ENCODE measurements around the gene GFI1B. TPM values are rescaled to one million over a fixed set of nuclear protein-coding genes. Genes with fewer than 3 reads are reported as not detected.
"Not testable (repeated sequence)": the region's sequence is repeated elsewhere in the genome, so short reads cannot be mapped to it uniquely, and the experiment has no call there.

The GFI1B gene
- total RNA-seq, 1 experiment from 2014 or later, result not detected

GRCh38 chr9:132996526-132996925 is 18.0 kb downstream of the GFI1B start:
- H3K4me1 ChIP-seq (replicated peaks; ENCODE audit: insufficient read depth), result no peaks in the 10 kb centered on the region
- no peak overlapping the region for H3K4me3 ChIP-seq
- intact Hi-C loops (cut with micrococcal nuclease; ENCODE audit: unreplicated experiment), result no loop called here
- no peaks in the 10 kb centered on the region for H3K9me2 ChIP-seq (ENCODE audit: insufficient read depth)
- CTCF ChIA-PET, result no interaction called here
- DNase-seq, result no peak
- TF ChIP-seq CTCF (conservative IDR thresholded peaks at IDR 0.05), result no peak
- no peak overlapping the region for H2AFZ ChIP-seq
- H3K4me2 ChIP-seq, result no peak overlapping the region
- POLR2A ChIA-PET (ENCODE audit: unreplicated experiment), result no interaction called here
- no peaks in the 10 kb centered on the region for H4K20me1 ChIP-seq (ENCODE audit: insufficient read depth)
- no peaks in the 10 kb centered on the region for H3K36me3 ChIP-seq (ENCODE audit: low read depth)
- no TSS peak for BruUV-seq (replicated peaks)
- no peaks in the 10 kb centered on the region for H3K9me3 ChIP-seq (ENCODE audit: insufficient read depth, low read depth)
- H3K79me2 ChIP-seq (ENCODE audit: low read depth), result no peaks in the 10 kb centered on the region
- H3F3A ChIP-seq (ENCODE audit: insufficient read depth, low read depth), result no peaks in the 10 kb centered on the region
- H3K27me3 ChIP-seq (ENCODE audit: insufficient read depth, low read depth), result peaks cover 94% of the 10 kb centered on the region
- H3K27ac ChIP-seq, result no peak overlapping the region

GRCh38 chr9:132997591-132997990 is 19.1 kb downstream of the GFI1B start:
- Histone ChIP-seq H3K27me3 (ENCODE audit: insufficient read depth, low read depth) (peaks cover 94% of the 10 kb centered on the region), H3K36me3 (ENCODE audit: low read depth) (no peaks in the 10 kb centered on the region), H2AFZ (no peak overlapping the region), H4K20me1 (ENCODE audit: insufficient read depth) (no peaks in the 10 kb centered on the region), H3K4me2 (no peak overlapping the region), H3F3A (ENCODE audit: insufficient read depth, low read depth) (no peaks in the 10 kb centered on the region), H3K27ac (no peak overlapping the region), H3K4me3 (no peak overlapping the region), H3K4me1 (replicated peaks; ENCODE audit: insufficient read depth) (no peaks in the 10 kb centered on the region), H3K9me2 (ENCODE audit: insufficient read depth) (no peaks in the 10 kb centered on the region), H3K9me3 (ENCODE audit: insufficient read depth, low read depth) (no peaks in the 10 kb centered on the region), H3K79me2 (ENCODE audit: low read depth) (no peaks in the 10 kb centered on the region)
- TF ChIP-seq CTCF (conservative IDR thresholded peaks at IDR 0.05) (no peak), EZH2 (IDR thresholded peaks at IDR 0.05; ENCODE audit: low read depth) (no peak)
- POLR2A ChIA-PET (ENCODE audit: unreplicated experiment), result no interaction called here
- BruUV-seq (replicated peaks), result no TSS peak
- CTCF ChIA-PET, result interaction anchor here (0.6 kb wide), 1 partner anchor 332 kb away, joined by 3 read pairs; no protein-coding TSS in a partner anchor
- DNase-seq, result no peak
- intact Hi-C loops (cut with micrococcal nuclease; ENCODE audit: unreplicated experiment), result no loop called here

- H3K36me3 ChIP-seq (ENCODE audit: low read depth); BruUV-seq (replicated peaks); POLR2A ChIA-PET (ENCODE audit: unreplicated experiment); H3K27ac ChIP-seq; H3K4me1 ChIP-seq (replicated peaks; ENCODE audit: insufficient read depth); H3F3A ChIP-seq (ENCODE audit: insufficient read depth, low read depth); H3K9me2 ChIP-seq (ENCODE audit: insufficient read depth); H4K20me1 ChIP-seq (ENCODE audit: insufficient read depth); H3K4me2 ChIP-seq; H3K9me3 ChIP-seq (ENCODE audit: insufficient read depth, low read depth); intact Hi-C loops (cut with micrococcal nuclease; ENCODE audit: unreplicated experiment); H2AFZ ChIP-seq; H3K4me3 ChIP-seq; H3K79me2 ChIP-seq (ENCODE audit: low read depth); DNase-seq: not testable (repeated sequence)
- CTCF ChIA-PET, result interaction anchor here (0.6 kb wide), 1 partner anchor 331 kb away, joined by 3 read pairs; no protein-coding TSS in a partner anchor
- H3K27me3 ChIP-seq (ENCODE audit: insufficient read depth, low read depth), result peaks cover 94% of the 10 kb centered on the region
Measured at GRCh38 chr9:132998221-132998620, 19.7 kb downstream of the GFI1B start.

Measured in PC-9 (cell line).